Cardiac muscle cell (in vitro differentiated cells and primary cell): ENCODE results near the gene BRF1. TPM values are rescaled to one million over a fixed set of nuclear protein-coding genes. Genes with fewer than 3 reads are reported as not detected.

ENCODE experiments used
- DNase-seq, 2 donors: peaks; one replicate each; pipeline versions ENCODE4 v3.0.0 to v3.0.0-alpha.2; 2010 to 2017; ENCODE audit warnings: low read depth in 1 of 2, low spot score in 1 of 2
- H3K27ac ChIP-seq: fragments of 200-600 bp; sonication (generic); 2 replicates; pipeline ENCODE4 v1.5.1; 2016
- H3K27me3 ChIP-seq: fragments of 200-600 bp; sonication (generic); 2 replicates; pipeline ENCODE4 v1.6.0; 2016; ENCODE audit warnings: control low read depth
- H3K36me3 ChIP-seq: fragments of 200-600 bp; sonication (generic); 2 replicates; pipeline ENCODE4 v1.5.1; 2016; ENCODE audit warnings: control low read depth
- H3K4me1 ChIP-seq: fragments of 200-600 bp; sonication (generic); 2 replicates; pipeline ENCODE4 v1.8.1; 2017; ENCODE audit warnings: low read depth, mild to moderate bottlenecking, mixed run types
- H3K4me3 ChIP-seq: fragments of 200-600 bp; sonication (generic); 2 replicates; pipeline ENCODE4 v1.5.1; 2016; ENCODE audit warnings: mild to moderate bottlenecking
- H3K9me3 ChIP-seq: fragments of 200-600 bp; sonication (generic); 2 replicates; pipeline ENCODE4 v1.5.1; 2017; ENCODE audit warnings: low read depth, mild to moderate bottlenecking, control low read depth
- polyA plus RNA-seq: library from polyadenylated mRNA; unstranded; fragments of >200 nt; fragmentation: Nextera tagmentation; extraction: Ambion mirVana; gene quantifications from 2 replicates; pipeline ENCODE4 v1.2.1, GENCODE V29; 2016
- total RNA-seq: library from RNA; depleted of rRNA; stranded (reverse); fragments of >200 nt; gene quantifications from 2 replicates; pipeline ENCODE4 v1.2.3, GENCODE V29; 2016
- TF ChIP-seq, protein P1 (sequence below): IDR thresholded peaks from 2 replicates; pipeline ENCODE4 v1.5.1; 2012; ENCODE audit warnings: low read depth, mild to moderate bottlenecking, low read length

BRF1 gene
- total and polyA plus RNA-seq, 2 experiments from 2014 or later: 26.6 to 82.2 TPM

DNA sequence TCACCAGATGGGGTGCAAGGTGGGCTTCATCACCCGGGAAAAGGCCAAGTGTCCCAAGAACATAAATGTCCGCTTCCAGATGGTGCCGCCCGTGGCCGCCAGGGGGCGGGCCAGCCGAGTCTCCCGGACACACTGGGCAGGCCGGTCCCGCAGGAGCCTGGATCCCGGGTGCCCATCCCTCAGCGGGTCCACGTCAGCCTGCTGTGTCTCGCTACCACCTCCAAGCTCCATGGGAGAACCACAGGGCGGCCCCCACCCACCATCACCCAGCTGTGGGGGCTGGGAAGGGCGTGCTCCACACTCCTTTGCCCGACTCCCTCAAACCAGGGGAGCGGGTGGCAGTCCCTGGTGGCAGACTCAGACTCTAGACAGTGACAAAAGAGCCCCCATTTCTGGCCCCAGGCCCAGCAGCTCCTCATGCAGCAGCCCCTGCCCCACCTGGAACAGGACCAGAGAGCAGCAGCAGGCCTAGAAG, 97.7 kb downstream of the BRF1 start:
- Histone ChIP-seq H3K27ac (no peak overlapping the region), H3K36me3 (no peaks in the 10 kb centered on the region), H3K27me3 (peaks cover 9% of the 10 kb centered on the region), H3K4me3 (no peak overlapping the region), H3K9me3 (no peaks in the 10 kb centered on the region), H3K4me1 (peaks cover 3% of the 10 kb centered on the region)
- DNase-seq: peak; percentile 74 to 79
- TF ChIP-seq, protein P1, sequence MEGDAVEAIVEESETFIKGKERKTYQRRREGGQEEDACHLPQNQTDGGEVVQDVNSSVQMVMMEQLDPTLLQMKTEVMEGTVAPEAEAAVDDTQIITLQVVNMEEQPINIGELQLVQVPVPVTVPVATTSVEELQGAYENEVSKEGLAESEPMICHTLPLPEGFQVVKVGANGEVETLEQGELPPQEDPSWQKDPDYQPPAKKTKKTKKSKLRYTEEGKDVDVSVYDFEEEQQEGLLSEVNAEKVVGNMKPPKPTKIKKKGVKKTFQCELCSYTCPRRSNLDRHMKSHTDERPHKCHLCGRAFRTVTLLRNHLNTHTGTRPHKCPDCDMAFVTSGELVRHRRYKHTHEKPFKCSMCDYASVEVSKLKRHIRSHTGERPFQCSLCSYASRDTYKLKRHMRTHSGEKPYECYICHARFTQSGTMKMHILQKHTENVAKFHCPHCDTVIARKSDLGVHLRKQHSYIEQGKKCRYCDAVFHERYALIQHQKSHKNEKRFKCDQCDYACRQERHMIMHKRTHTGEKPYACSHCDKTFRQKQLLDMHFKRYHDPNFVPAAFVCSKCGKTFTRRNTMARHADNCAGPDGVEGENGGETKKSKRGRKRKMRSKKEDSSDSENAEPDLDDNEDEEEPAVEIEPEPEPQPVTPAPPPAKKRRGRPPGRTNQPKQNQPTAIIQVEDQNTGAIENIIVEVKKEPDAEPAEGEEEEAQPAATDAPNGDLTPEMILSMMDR: peak; percentile 83

DNA sequence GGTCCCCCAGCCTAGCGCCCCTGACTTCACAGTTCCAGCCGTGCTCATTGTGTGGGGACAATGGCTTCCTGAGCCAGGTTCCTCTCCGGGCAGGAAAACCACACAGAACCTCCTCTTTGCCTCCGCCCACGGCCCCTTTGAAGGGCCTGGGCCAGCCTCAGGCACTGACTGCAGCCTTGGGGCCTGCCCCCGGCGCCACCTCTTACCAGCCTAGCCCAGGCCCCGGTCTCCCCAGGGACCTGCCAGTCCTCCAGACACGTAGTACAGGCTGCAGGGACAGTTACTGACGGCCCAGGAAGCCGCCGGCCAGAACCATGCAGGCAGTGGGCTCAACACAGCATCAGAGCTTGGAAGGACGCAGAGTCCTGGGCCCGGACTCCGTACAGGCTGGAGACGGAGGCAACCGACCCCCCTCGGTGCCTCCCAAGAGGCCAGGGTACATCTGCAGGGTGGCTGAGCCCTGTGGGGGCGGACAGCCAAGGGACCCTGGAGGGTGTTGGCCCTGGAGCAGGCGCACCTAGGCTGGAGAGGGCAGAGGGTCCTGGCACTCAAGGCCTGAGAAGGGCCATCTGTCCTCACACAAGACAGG, 98.8 kb downstream of the BRF1 start:
- Histone ChIP-seq H3K27ac (no peak overlapping the region), H3K4me3 (no peak overlapping the region), H3K9me3 (no peaks in the 10 kb centered on the region), H3K27me3 (peaks cover 20% of the 10 kb centered on the region), H3K36me3 (no peaks in the 10 kb centered on the region), H3K4me1 (peaks cover 3% of the 10 kb centered on the region)
- TF ChIP-seq, protein P1: no peak
- no peak for DNase-seq

DNA sequence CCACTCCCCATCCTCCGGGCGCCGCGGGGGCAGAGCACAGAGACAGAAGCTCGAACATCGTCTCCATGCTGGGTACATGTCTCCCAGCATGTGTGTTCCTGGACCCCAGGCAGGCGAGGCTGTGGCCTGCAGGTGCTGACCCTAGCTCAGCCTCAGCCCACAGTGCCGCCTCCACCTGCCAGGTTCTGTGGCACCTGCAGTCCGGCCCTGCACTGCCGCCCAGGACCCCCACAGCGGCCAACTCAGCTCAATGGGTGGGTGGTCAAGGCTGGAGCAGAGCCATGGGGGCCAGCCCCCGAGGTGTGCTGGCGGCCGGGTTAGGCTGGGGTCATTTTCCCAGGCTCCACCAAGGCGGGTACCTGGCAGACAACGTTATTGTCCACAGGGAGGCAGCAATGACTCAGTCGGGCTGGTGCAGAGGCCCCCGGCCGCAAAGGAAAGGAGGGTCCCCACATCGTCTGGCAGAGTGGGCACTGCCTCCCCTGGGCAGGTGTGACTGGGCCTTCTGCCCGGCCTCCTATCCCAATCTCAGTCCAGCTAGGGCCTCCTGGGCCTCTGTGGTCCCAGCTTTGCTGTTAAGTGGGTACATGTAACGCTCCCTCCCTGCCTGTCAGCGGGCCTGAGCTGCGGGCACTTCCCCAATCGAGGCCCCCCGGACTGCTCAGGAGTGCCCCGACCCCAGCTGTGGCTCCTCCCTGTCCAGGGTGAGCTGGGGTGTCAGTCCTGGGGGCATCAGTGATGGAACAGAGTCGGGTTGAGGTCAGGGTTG, 99.5 kb downstream of the BRF1 start:
- no peak for DNase-seq
- H3K27me3 ChIP-seq: peaks cover 27% of the 10 kb centered on the region
- TF ChIP-seq, protein P1: no peak

DNA sequence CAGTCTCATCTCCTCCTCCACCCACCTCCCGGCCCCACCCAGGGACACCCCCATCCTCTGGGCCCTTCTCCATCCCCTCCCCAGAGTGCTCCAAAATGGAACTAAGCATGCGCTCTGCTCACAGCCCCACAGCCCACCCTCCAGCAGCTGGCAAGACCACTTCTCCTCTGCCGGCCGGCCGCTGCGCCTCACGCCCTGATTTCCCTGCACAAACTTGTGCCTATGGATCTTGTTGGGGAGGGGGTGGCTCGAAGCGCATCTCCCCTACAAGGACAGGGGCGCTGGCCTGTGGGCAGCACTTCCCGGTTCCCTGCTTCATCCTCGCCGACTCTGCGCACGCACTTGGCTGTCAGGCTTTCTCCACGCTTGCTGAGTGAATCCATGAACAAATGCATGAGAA, 100.2 kb downstream of the BRF1 start:
- H3K4me3 ChIP-seq: no peak overlapping the region
- no peak overlapping the region for H3K27ac ChIP-seq
- TF ChIP-seq, protein P1: no peak
- DNase-seq: no peak
- peaks cover 16% of the 10 kb centered on the region for H3K4me1 ChIP-seq
- no peaks in the 10 kb centered on the region for H3K9me3 ChIP-seq
- no peaks in the 10 kb centered on the region for H3K36me3 ChIP-seq
- H3K27me3 ChIP-seq: peaks cover 34% of the 10 kb centered on the region

More for the DNA sequence above, 99.5 kb downstream of the BRF1 start:
- H3K36me3 ChIP-seq: no peaks in the 10 kb centered on the region
- H3K27ac ChIP-seq: no peak overlapping the region
- H3K4me1 ChIP-seq: peaks cover 10% of the 10 kb centered on the region
- no peak overlapping the region for H3K4me3 ChIP-seq
- H3K9me3 ChIP-seq: no peaks in the 10 kb centered on the region

DNA sequence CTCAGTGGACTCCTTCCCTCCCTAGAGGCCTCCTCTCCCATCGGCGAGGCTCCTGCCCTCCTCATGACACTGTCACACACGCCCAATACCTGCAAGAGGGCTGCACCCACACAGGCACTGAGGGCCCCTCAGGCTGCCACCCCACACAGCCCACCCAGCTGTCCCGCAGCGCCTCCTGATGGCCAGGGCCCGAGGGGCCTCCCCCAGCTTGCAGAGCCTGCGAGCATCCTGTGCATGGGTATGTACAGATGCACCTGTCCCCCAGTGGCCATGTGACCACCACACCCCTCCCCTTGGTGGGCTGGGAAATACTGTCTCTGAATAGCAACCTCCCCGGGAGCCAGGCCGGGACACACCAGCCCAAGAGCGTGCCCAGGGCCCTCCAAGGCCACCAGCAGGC, 100.7 kb downstream of the BRF1 start:
- TF ChIP-seq, protein P1: no peak
- Histone ChIP-seq H3K9me3 (no peaks in the 10 kb centered on the region), H3K27ac (no peak overlapping the region), H3K36me3 (no peaks in the 10 kb centered on the region), H3K4me1 (peaks cover 16% of the 10 kb centered on the region), H3K4me3 (no peak overlapping the region), H3K27me3 (peaks cover 40% of the 10 kb centered on the region)
- no peak for DNase-seq
